Measurements from ENCODE around the gene PARK7.
"Not testable (repeated sequence)": the region's sequence is repeated elsewhere in the genome, so short reads cannot be mapped to it uniquely, and the experiment has no call there.

PARK7 gene

DNA sequence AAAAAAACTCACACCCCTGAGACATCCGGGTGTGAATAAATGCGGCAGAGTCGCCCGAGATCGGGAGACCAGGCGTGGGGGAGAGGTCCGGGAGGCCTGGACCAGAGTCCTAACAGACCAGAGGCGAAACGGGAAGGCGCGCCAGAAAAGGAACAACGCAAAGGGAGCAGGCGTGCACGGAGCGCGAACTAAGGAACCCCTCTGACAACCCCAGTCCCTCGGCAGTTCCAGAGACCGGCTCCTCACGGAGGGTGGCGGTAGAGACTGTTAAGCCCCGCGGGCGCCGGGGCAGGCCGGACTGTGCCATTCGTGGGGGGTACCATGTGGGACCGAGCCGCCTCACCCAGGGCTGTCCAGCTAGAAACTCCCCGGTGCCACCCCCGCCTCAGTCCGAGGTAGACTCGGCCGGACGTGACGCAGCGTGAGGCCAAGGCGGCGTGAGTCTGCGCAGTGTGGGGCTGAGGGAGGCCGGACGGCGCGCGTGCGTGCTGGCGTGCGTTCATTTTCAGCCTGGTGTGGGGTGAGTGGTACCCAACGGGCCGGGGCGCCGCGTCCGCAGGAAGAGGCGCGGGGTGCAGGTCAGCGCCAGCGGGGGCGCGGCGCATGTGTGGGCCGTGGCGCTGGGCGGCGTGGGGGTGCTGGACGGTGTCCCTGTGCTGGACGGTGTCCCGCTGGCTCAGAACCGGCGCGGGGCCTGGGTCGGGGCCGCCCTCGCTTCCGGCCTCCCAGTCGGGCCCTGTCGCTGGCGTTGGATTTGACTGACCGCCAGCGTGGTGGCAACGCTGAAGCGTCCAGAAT, at the start of gene PARK7:
Gene PARK7, plus strand, starts transcription at position 496 of the 798 bp plus-strand sequence. CDS start 1,075 bp downstream, outside the sequence.
- peak; percentile 87 to 96 for DNase-seq

DNA sequence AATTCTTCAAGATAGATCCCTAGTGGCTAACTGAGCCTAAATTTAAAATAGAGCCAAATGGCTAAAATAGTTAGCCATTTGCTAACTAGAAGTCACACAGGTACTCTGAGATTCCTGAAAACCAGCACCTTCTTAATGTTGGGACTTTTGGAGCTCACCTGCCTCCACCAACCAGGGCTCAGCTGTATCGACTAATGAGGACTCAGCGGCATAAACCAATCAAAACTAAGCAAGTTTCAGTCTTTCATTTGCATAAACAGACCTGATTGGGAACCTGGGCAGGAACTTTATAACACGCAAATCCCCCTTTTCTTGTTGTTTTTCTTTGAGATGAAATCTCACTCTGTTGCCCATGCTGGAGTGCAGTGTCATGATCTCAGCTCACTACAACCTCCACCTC, 49.4 kb upstream of the PARK7 start:
- no peak for DNase-seq

DNA sequence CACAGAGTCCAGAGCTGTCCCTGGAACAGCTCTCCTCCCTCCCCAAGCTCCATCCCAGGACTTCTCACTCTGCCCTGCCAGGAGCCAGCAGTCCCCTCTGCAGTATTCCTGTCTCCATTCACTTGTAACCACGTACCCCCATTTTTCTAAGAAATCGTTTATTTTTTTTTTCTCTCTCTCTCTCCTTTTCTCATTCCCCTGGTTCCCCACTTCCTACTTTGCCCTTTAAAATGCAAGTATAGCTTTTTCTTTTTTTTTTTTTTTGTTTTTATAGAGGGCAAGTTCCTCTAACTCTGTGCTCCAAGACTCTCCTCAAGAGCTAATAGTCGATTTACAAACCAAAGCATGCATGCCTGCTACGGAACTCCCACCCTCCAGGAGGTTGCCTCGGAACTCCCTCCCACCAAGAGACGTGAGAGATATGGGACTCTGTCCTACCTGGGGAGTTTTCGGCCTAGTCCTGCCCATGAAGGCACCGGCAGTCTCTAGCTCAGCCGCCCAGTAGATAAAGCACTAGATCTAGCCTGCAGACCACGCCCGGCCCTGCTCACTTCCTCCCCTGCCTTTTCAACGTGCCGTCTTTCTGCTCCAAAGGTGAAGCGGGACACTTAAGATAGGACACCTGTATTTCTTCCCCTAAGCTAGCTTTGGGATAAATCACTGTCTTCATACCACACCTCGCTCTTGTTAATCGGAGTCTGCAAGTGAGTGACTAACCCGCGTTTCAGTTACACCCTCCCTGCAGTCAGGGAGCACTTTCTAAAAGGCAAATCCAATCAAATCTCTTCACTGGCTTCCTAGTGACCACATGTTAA, 48.6 kb upstream of the PARK7 start:
- no peak for DNase-seq

DNA sequence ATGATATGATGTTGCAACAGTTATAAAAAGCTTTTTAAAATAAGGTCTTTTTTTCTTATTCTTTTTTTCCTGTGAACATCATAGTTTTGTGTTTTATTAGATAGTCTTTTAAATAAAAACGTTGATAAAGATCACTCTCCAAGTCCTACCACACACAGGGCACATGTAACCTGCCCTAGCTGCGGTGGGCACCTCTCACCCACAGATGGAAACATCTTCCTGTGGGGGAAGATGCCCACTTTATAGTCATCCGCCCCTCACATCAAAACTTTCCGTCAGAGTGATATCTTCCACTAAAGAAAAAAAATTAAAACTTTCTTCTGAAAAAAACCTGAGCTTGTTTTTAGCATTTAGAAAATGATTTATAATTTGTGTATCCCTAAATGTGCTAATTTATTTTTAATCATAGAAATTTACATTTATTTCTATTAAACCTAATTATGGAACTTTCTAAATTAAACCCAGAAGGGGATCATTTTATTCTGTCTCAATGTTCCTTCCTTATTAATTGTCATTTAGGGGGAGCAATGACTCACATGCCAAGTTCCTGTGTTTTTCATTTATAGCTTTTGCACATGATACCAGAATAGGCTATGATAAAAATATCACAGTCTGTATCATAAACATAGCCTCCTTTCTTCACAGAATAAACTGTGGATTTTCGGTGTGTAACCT, 45.5 kb upstream of the PARK7 start:
- no peak for DNase-seq

DNA sequence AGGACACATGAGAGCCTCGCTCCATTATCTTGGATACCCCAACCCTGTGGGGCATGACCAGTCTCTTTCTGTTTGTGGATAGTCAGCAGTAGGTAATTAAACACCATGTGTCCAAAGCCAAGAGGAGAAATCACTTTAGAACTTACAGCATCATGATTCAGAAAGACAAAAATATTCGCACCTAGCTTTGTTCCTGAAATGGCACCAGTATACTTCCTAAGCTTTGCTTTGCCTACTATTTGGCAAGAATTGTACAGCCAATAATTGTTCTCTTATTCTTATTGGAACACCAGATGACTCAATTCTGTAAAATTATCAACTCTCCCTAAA, 45.0 kb upstream of the PARK7 start:
- DNase-seq, result no peak

DNA sequence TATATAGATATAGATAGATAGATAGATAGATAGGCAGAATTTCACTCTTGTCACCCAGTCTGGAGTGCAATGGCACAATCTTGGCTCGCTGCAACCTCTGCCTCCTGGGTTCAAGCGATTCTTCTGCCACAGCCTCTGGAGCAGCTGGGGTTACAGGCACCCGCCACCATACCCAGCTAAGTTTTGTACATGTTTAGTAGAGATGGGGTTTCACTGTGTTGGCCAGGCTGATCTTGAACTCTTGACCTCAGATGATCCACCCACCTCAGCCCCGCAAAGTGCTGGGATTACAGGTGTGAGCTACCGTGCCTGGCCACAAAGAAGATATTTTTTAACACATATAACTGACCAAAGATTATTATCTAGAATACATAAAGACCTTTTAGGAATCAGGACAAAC, 43.5 kb upstream of the PARK7 start:
- not testable (repeated sequence) for DNase-seq

DNA sequence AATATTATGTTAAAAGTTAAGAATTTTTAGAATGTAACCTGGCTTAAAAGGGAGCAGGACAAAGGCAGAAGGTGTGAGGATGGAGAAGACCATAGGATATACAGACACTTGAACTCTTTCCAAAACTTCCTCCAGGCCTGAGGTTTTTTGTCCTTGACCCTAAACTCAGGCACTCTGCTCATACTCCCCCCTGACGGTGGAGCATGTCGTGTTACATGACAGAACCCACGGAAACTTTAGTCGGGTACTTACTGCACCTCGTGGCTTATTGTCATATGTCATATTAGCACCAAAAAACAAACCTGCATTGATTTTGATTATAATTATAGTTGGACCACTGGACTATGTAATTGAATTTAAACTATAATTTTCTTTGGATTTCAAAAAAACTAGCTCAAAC, 41.6 kb upstream of the PARK7 start:
- no peak for DNase-seq

DNA sequence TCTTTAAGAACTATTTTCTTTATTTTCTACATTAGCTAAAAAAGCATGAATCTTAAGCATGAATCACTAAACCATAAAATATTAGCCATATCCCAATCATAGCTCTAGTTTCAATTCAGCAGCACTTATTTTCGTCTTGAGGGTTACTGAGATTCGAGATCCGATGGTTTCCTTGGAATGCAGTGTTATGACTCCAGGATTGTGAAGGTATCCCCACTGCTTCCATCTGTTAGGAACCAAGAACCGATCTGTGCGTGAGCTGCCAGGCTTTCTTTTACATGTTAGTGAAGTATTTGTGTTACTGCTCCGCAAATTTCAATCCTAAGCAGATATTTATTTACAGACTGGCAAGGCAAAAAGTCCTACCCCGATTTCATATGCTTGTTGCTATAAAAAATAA, 39.7 kb upstream of the PARK7 start:
- no peak for DNase-seq

DNA sequence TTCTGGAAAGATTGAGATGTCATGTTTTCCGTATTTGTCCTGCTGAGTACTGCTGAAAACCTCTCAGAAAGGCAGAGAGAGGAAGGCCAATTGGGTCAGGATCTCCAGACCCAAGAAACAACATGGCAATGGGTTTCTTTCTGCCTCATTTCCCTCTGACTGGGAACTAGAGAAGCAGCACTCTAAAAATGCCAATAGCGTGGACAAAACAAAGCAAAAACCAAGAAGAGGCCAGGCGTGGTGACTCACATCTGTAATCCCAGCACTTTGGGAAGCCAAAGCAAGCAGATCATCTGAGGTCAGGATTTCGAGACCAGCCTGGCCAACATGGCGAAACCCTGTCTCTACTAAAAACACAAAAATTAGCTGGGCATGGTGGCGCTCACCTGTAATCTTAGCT, 39.2 kb upstream of the PARK7 start:
- DNase-seq, result no peak

DNA sequence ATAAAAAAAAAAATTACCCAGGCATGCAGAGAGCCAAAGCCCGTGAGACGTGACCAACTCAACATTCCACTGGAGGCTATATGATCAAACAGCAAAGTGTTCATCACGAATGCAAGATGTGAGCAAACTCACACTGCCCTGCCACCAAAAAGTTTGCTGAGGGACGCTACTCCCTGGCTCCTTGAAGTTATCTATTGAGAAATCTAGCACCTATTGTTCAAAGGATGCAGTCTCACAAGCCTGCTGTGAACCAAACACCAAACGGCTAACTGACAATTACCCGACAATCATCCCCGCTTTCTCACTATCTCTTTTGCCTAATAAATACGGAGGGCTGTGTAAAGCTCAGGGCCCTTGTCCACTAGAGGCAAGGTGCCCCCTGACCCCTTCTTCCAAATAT, 34.5 kb upstream of the PARK7 start:
- not testable (repeated sequence) for DNase-seq

DNA sequence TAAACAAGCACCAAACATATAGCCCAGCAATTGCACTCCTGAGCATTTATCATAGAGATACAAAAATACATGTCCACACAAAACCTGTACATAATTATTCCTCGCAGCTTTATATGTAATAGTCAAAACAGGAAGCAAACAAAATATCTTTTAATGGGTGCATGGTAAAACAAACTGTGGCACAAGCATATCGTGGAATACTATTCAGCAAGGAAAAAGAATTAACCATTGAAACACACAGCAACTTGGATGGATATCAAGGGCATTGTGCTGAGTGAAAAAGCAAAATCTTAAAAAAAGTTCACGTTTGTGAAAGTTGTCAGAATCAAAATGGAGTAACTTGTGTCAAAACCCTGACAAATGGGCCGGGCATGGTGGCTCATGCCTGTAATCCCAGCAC, 33.3 kb upstream of the PARK7 start:
- no peak for DNase-seq

DNA sequence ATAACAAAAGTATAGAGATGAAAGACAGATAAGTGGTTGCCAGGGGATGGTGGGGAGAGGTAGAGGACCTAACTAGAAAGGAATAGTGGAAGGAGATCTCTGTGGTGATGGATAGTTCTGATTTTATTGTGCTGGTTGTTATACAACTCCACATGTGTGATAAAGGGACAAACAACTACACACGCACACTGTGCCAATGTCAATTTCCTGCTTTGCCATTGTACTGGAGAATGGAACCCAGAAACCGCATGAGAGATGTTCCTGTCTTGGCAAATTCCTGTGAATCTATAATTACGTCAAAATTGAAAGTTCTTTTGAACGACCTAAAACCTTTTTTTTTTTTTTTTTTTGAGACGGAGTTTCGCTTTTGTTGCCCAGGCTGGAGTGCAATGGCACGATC, 31.9 kb upstream of the PARK7 start:
- DNase-seq, result no peak

DNA sequence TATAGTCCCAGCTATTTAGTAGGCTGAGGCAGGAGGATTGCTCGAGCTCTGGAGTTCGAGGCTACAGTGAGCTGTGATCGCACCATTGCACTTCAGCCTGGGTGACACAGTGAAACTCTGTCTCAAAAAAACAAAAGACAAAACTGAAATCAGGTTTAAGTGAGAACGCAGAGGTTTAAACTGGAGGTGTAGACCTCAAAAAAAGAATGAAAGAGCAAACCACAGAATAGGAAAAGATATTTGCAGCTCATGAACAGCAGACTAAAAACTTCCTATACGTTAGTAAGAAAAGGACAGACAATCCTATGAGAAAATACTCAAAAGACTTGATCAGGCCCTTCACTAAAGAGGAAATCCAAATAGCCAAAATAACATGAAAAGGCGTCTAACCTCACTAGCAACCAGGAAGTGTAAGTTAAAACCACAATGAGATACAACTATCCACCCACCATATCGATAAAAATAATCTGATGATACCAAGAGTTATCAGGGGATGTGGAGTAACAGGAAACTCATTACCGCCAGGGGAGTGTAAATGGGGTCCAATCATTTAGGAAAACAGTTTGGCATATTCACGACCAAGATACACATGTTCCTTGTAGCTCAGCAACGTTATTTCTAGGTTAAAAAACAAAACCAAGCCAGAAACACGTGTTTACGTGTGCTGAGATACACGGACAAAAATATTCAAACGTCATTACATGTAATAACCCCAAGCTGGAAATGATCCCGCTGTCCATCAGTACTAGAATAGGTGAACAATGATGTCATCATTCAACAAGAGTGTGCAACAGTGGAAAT, 30.7 kb upstream of the PARK7 start:
- no peak for DNase-seq

DNA sequence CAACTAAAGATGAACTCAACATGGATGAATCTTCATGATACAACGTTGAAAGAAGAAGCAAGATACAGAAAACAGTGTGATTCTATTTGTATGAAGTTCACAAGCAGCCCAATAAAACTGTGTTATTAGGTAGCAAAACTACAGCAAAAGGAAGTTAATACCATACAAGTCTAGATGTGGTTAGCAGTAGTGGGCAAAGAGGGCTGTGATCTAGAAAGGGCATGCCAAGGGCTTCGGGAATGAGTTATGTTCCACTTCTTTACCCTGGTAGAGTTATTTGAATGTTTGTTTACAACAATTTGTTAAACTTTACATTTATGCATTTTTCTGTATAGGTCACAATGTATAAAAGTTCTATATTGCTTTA, 30.1 kb upstream of the PARK7 start:
- DNase-seq, result no peak

DNA sequence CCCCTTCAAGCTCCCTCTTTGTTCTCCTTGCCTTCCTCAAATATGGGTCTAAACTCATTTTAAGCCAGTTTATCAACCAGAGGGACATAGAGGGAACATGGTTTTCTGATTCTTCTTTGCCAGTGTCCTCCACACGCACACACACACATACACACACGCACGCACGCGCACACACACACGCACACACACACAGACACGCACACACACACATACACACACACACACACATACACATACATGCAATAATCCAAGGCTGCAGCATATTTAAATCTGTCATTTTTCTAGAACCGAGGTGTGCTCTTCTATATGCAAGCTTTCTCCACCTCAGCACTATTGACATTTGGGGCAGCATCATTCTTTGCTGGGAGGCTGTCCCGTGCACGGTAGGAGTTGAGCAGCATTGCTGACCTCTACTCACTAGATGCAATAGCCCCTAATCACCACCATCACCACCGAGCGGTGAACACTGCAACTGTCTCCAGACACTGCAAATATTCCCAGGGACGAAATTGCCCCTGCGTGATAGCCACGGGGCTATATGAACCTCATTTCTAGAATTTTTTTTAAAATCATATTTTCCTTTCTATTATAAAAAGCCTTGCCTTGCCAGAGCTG, 28.9 kb upstream of the PARK7 start:
- no peak for DNase-seq

DNA sequence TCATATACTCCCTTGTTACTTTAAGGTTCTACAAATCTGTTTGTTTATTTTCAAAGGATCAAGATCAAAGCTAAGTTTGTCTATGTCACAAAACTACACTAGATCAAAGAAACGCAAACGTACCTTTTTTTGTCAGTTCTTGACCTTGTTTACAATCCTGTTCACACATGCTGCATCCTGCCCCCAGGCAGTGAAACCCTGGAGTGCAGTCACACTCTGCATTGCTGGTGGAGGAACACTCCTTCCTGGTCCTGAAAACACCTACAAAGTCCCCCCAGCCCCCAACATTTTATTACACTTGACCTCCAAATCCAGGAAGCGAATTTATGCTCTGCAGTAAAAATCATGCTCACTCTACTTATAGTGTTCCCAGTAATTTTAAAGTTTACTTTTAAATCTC, 23.4 kb upstream of the PARK7 start:
- no peak for DNase-seq

DNA sequence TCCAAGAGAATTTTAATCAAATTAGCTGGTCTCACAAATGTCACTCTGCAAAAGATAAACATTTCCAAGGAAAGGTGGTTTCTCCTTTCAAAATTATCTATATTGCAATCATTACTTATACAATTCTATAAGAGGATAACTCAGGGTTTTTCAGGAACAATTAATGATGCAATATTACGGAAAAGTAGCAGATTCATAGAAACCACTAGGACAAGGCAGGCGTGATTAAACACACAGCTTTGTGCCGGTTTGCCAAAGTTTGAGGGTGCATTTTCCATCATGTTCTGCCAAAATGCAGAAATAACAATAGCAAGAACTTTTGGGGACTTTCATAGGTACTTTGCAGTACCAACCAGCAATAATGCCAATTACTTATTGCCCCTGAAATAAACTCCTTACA, 21.5 kb upstream of the PARK7 start:
- DNase-seq, result no peak

DNA sequence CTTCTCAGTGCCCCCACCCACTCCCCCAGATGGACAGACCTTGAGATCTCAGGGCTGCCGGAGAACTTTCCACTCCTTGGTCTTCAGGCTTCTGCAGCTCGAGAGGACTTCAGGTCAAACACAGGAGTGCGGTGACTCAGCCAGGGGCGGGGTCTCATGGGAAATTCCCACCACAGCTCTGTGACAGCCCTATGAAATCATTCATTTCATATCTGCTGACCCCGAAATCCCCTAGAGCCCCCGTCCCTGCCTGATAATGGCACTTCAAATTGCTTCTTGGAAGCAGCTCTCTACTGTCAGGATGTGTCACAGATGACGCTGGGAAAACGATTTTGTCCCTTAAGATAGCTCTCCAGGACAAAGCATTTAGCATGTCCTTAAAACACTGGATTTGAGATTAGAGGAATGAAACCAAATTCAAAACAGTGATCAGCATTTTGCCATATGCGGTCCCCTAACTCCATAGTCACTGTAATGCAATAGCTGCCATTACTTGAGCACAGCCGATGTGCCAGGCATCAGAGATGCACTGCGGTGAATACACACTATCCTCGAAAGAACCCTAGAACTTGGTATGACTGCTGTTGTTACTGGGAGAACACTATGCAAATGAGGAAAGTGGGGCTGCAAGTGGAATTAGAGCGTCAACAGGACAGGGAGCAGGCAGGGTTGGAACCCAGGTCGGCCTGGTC, 20.6 kb upstream of the PARK7 start, which contains the start of gene TNFRSF9:
Gene TNFRSF9, minus strand, starts transcription at position 95 of the 692 bp plus-strand sequence. CDS start 845 bp downstream, outside the sequence.
- no peak for DNase-seq

DNA sequence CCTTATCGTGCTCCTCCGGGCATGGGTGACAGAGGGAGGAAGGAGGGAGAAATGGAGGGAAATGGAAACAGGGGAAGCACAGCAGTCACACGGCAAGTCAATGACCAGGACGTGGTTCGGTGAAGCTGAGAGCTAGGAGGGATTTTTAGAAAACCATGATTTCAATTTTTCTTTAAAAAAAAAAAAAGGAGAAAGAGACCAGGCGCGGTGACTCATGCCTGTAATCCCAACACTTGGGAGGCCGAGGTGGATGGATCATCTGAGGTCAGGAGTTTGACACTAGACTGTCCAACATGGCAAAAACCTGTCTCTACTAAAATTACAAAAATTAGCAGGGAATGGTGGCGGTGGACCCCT, 20.1 kb upstream of the PARK7 start:
- no peak for DNase-seq

DNA sequence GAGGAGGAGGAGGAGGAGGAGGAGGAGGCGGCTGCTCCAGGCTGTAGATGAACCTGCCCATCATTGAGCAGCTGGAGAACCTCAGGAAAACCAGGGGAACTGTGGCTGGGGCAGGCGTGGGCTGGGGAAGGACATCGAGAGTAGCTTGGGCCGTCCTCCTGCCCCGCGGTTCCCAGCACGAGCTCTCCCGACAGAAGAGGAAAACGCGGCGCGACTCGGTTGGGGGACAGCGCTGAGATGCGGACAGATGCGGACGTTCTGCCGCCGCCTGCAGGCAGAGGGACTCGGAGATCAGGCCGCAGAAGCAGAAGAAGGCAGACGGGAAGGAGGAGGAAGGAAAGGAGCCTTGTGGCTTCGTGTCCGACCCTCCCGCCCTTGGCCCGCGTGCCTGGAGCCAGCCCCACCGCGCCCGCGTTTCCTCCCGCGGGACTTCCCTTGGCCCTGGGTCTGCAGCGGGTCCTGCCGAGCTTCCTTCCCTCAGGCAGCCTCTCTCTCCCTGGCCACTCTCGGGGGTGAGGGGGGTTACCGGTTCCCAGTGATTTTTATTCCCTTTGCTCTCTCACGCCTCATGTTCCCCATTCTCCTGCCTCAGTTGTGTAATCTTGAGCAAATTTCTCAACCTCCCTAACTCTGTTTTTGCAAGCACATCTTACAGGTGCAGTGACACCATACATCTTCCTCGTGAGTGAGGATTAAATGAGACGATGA, 19.1 kb upstream of the PARK7 start:
- no peak for DNase-seq

DNA sequence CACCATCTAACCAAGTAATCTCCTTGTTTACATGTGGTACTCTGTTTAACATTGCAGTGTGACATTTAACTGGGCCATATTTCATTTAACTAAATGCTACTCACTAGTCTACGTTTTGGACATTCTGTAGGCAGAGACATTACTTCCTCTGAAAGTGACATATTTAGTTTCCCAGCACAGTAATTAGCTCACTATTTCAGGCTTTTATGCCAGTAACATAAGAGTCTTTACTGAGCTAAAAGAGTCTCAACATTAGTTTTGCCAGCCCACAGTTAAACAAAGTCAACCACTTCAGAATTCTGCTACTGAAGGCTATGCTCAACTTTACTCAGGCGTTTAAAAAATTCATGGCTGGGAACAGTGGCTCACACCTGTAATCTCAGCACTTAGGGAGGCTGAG, 18.3 kb upstream of the PARK7 start:
- DNase-seq, result no peak
